NCI-H2081 (cell line): Measurements from ENCODE around the gene TSLP.
A peak's percentile ranks its signal among the peaks of the same experiment; 100 is the strongest.

ENCODE experiments used
- DNase-seq, 2 experiments: peaks; one replicate each; lab custom pipeline; 2025; lab: John Stamatoyannopoulos, UW

TSLP gene

GRCh38 chr5:111095982-111096381 lies 24.5 kb downstream of the TSLP start:
- no peak for DNase-seq

- no peak for DNase-seq
Observed at GRCh38 chr5:111099058-111099778, 27.7 kb downstream of the TSLP start.

- no peak for DNase-seq
Observed at GRCh38 chr5:111106320-111106948, 34.9 kb downstream of the TSLP start.

DNA sequence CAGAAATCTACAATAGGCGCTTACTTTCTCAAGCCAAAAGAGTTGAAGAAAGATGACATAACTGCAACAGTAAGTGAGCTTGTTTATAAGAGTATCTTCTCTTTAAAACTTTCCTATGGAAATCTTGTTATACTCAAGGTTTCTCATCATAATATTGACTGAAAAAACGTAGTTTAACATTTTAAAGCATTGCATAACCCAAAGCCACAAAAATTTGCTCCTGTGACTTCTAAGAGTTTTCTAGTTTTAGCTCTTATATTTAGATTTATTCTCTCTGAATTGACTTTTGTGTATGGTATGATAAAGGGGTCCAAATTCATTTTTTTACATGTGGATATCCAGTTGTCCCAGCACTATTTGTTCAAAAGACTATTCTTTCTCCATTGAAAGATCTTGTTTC lies 35.9 kb downstream of the TSLP start:
- no peak for DNase-seq

DNA sequence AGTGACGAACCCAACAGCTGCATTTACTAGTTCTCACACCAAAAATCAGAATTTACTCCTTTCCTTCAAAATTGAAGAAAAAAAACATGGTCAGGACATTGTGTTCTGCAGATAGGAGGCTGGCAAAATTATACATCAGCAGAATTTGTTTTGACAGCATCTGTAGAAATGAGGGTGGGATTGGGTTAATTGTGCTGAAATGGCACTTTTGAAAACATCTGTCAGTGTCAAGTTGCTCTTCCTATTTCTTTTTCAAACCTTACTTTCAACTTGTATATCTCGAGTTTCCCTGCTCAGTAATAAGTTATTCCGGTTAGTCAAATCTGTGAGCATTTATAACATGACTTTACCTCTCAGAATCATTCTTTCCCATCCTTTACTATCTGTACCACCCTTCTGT lies 40.4 kb downstream of the TSLP start:
- no peak for DNase-seq

- no peak for DNase-seq
Observed at GRCh38 chr5:111113678-111114077, 42.2 kb downstream of the TSLP start.

DNA sequence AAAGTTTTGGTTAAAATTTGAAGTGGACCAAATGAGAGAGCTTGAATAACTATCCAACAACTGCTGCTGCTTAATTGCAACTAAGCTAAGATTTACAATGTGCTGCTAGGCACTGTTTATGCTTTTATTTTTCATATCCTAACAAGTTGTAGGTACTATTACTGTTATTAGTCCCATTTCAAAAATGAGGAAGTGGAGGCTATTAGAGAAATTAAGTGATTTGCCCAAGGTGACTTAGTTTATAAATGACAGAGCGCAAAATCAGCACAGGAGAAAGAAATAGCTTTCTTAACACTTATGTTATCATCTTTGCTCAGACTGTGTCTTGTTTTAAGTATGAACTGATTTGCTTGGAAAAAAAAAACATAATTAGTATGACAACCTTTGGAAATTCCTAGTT lies 43.7 kb downstream of the TSLP start:
- no peak for DNase-seq

GRCh38 chr5:111116550-111116949 lies 45.0 kb downstream of the TSLP start:
- no peak for DNase-seq

- DNase-seq: peak in 1 of 2 experiments; percentile 18
Observed at GRCh38 chr5:111117136-111117535, 45.6 kb downstream of the TSLP start.

DNA sequence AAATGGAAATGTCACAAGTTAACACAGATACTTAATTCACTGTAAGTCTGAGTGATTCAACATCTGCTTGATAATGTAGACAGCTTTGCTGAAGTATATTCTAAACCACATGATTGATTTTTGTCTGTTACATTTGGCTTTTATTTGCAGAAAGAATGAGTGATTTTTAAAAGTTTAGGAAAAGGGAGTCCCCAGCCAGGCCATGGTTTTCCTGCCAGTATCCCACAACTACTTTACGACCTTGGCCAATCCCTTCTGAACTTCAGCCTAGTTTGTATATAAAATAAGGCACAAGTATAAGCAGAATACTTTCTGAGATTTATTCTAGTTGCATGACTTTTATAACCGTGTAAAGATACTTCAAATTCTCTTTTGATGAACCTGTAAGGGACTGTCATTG lies 47.7 kb downstream of the TSLP start:
- DNase-seq: no peak

- no peak for DNase-seq
Observed at GRCh38 chr5:111119856-111120255, 48.3 kb downstream of the TSLP start.

- DNase-seq: no peak
Observed at GRCh38 chr5:111120911-111121310, 49.4 kb downstream of the TSLP start.

- DNase-seq: no peak
Observed at GRCh38 chr5:111121926-111122325, 50.4 kb downstream of the TSLP start.

DNA sequence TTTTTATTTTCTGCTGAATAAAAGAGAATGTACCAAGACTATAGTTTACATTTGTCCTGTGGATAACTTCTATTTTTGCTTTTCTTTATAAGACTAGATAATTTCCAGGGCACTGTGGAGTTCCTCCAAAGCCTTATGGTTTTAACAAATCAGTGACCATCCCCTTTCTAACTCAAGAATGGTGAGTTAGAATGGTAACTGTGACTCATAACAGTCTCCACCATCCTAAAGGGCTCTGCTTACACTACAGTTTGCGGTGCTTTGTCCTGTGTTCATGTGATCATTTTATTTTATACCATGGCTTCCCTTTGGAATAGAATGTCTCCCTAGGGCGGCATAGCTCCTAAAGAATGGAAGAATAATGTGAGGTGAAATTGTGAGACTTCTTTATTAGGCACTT lies 50.9 kb downstream of the TSLP start:
- no peak for DNase-seq

DNA sequence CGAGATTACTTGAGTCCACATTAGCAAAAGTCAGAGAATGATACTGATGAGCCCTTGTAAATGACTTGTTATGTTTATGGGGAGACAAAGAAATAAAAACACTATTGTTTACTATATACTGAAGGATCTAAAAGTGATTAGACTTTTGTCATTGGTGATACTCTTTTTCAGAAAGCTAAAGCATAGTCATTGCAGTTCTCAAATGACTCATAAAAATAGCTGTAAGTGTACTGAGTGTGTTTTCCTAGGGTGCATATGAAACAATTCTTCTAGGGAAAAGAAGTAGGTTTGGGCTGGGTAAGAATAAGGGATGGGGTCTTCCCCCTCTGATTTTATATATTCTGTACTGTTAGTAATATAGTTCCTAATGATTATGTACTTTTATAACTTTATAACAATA lies 53.3 kb downstream of the TSLP start:
- DNase-seq: no peak

- no peak for DNase-seq
Observed at GRCh38 chr5:111126896-111127295, 55.4 kb downstream of the TSLP start.
